Lower leg skin (tissue), 3 donors: ENCODE data around the gene ZNF44.

Experiments used
- POLR2A ChIP-seq, 2 donors: fragments of 450-650 bp; IDR thresholded peaks; one replicate each; pipeline ENCODE4 v1.6.1; 2016 to 2017; ENCODE audit warnings: antibody characterized with exemption in 2 of 2, mild to moderate bottlenecking in 1 of 2, moderate library complexity in 1 of 2
- TF ChIP-seq, protein P1 (sequence below), 3 donors: fragments of 450-650 bp; IDR thresholded peaks; one replicate each; pipeline ENCODE4 v1.5.1; 2016; ENCODE audit warnings: antibody characterized with exemption in 3 of 3, mild to moderate bottlenecking in 3 of 3, moderate library complexity in 2 of 3

DNA sequence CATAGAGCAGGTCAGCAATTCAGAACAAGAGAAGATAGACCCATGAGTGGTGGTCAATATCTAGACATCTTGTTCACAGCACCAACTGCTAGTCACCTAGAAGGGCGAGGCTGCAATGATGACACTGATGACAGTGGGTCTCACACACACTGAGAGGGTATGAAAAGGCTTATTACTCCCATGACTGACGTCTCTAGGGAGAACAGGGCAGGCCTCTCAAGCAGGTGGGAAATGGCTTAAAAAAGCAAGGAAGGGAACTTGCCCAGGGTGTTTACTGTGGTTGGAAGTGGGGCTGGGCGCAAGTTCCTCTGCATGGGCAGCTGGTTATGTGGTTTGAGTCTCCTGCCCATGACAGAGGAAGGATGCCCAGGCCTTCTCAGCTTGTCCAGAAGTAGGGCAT is 33.8 kb downstream of the ZNF44 start:
- TF ChIP-seq POLR2A (IDR thresholded peaks at IDR 0.05): no peak
- TF ChIP-seq, protein P1, sequence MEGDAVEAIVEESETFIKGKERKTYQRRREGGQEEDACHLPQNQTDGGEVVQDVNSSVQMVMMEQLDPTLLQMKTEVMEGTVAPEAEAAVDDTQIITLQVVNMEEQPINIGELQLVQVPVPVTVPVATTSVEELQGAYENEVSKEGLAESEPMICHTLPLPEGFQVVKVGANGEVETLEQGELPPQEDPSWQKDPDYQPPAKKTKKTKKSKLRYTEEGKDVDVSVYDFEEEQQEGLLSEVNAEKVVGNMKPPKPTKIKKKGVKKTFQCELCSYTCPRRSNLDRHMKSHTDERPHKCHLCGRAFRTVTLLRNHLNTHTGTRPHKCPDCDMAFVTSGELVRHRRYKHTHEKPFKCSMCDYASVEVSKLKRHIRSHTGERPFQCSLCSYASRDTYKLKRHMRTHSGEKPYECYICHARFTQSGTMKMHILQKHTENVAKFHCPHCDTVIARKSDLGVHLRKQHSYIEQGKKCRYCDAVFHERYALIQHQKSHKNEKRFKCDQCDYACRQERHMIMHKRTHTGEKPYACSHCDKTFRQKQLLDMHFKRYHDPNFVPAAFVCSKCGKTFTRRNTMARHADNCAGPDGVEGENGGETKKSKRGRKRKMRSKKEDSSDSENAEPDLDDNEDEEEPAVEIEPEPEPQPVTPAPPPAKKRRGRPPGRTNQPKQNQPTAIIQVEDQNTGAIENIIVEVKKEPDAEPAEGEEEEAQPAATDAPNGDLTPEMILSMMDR (IDR thresholded peaks at IDR 0.05): no peak
